ENCODE results near the gene ZDHHC14.
"Not testable (repeated sequence)": the region's sequence is repeated elsewhere in the genome, so short reads cannot be mapped to it uniquely, and the experiment has no call there.

Gene ZDHHC14

GRCh38 chr6:157380779-157381561 is at the start of gene ZDHHC14:
Gene ZDHHC14 (plus strand): TSS chr6:157381190.
- DNase-seq (ENCODE audit: low spot score) = peak; percentile 75

GRCh38 chr6:157332813-157333212 is 48.2 kb upstream of the ZDHHC14 start:
- DNase-seq (ENCODE audit: low spot score) = no peak

GRCh38 chr6:157333537-157333936 is 47.5 kb upstream of the ZDHHC14 start:
- no peak for DNase-seq (ENCODE audit: low spot score)

- no peak for DNase-seq (ENCODE audit: low spot score)
Observed at GRCh38 chr6:157333956-157334355, 47.0 kb upstream of the ZDHHC14 start.

- no peak for DNase-seq (ENCODE audit: low spot score)
Observed at GRCh38 chr6:157335829-157336228, 45.2 kb upstream of the ZDHHC14 start.

- DNase-seq (ENCODE audit: low spot score) = not testable (repeated sequence)
Observed at GRCh38 chr6:157337276-157337675, 43.7 kb upstream of the ZDHHC14 start.

- DNase-seq (ENCODE audit: low spot score) = no peak
Observed at GRCh38 chr6:157337751-157338150, 43.2 kb upstream of the ZDHHC14 start.

- DNase-seq (ENCODE audit: low spot score) = no peak
Observed at GRCh38 chr6:157339432-157339831, 41.6 kb upstream of the ZDHHC14 start.

GRCh38 chr6:157343732-157344131 is 37.3 kb upstream of the ZDHHC14 start:
- DNase-seq (ENCODE audit: low spot score) = no peak

- no peak for DNase-seq (ENCODE audit: low spot score)
Observed at GRCh38 chr6:157346373-157346772, 34.6 kb upstream of the ZDHHC14 start.

GRCh38 chr6:157358287-157358686 is 22.7 kb upstream of the ZDHHC14 start:
- DNase-seq (ENCODE audit: low spot score) = no peak

- no peak for DNase-seq (ENCODE audit: low spot score)
Observed at GRCh38 chr6:157361886-157362285, 19.1 kb upstream of the ZDHHC14 start.

- DNase-seq (ENCODE audit: low spot score) = no peak
Observed at GRCh38 chr6:157364705-157365104, 16.3 kb upstream of the ZDHHC14 start.

GRCh38 chr6:157366648-157367047 is 14.3 kb upstream of the ZDHHC14 start:
- no peak for DNase-seq (ENCODE audit: low spot score)

GRCh38 chr6:157368359-157369049 is 12.5 kb upstream of the ZDHHC14 start:
- DNase-seq (ENCODE audit: low spot score) = no peak

GRCh38 chr6:157370755-157371154 is 10.2 kb upstream of the ZDHHC14 start:
- DNase-seq (ENCODE audit: low spot score) = no peak

GRCh38 chr6:157372501-157373280 is 8.3 kb upstream of the ZDHHC14 start:
- no peak for DNase-seq (ENCODE audit: low spot score)

GRCh38 chr6:157374889-157375443 is 6.0 kb upstream of the ZDHHC14 start:
- DNase-seq (ENCODE audit: low spot score) = no peak

- no peak for DNase-seq (ENCODE audit: low spot score)
Observed at GRCh38 chr6:157376241-157376640, 4.7 kb upstream of the ZDHHC14 start.

- no peak for DNase-seq (ENCODE audit: low spot score)
Observed at GRCh38 chr6:157376706-157377230, 4.2 kb upstream of the ZDHHC14 start.

- DNase-seq (ENCODE audit: low spot score) = peak; percentile 72
Observed at GRCh38 chr6:157379656-157380457, 1.1 kb upstream of the ZDHHC14 start.

Measured in HuH-7.5 (cell line).